ENCODE measurements around the gene TBX4. TPM values are rescaled to one million over a fixed set of nuclear protein-coding genes. Genes with fewer than 3 reads are reported as not detected.
A peak's percentile ranks its signal among the peaks of the same experiment; 100 is the strongest.

TBX4 gene
- total RNA-seq, 1 experiment from 2014 or later = 0.42 TPM

DNA sequence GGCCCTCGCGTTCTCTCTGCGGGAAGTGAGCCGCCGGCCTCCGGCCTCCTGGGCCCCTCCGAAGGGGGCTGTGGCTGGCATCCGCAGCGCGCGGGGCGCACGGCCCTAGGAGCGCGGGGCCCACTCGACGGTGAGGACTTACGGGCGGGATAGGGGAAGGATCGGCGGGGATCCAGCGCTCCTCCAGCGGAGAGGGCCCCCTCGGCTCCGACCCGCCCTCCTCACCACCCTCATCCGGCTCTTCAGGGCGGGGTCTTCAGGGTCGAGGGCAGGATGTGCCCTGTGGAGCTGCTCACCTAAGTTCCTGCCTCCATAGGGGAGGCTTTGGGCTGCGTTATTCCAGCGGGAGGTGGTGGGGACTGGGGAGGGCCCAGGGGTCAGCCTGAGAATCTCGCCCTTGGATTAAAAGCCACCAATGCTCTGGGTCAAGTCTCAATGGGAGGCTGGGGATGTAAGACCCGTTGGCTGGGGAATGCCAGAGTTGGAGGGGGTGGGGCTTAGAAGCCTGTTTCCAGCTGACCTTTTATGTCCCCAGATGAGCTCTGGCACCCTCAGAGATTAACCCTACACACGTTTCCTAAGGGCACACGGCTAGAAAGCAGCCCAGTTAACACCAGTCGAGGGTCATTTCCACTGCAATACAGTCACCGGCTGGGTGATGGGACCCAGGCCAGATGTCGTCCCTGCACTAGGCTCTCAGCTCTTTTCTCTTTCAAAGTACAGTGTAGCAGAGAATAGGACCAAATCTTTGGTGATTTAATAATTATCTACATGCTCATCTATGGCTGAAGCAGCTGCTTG lies 39.2 kb upstream of the TBX4 start:
- no peak for DNase-seq (ENCODE audit: low read depth)

DNA sequence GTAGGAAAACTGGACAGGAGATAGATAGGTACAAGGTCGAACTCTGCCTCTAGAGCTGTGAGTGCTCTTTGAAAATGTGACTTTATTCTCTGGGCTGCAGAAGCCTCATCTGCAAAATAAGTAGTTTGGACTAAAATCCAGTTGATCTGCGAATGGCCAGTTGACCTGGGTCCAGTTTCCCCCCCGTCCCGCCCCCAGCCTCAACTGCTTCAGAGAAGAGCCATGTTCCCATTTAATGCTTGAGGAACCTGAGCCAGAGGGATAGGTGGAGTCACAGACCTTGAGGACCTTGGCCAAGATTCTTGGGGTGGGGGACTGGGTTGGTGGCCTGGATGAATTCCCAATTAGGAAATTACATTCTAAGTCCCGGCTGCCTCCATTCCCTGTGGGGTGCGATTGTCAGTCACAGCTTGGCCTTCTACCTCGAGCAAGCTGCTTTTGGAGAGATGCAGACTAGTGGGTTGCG lies 38.5 kb upstream of the TBX4 start:
- DNase-seq (ENCODE audit: low read depth) = no peak

DNA sequence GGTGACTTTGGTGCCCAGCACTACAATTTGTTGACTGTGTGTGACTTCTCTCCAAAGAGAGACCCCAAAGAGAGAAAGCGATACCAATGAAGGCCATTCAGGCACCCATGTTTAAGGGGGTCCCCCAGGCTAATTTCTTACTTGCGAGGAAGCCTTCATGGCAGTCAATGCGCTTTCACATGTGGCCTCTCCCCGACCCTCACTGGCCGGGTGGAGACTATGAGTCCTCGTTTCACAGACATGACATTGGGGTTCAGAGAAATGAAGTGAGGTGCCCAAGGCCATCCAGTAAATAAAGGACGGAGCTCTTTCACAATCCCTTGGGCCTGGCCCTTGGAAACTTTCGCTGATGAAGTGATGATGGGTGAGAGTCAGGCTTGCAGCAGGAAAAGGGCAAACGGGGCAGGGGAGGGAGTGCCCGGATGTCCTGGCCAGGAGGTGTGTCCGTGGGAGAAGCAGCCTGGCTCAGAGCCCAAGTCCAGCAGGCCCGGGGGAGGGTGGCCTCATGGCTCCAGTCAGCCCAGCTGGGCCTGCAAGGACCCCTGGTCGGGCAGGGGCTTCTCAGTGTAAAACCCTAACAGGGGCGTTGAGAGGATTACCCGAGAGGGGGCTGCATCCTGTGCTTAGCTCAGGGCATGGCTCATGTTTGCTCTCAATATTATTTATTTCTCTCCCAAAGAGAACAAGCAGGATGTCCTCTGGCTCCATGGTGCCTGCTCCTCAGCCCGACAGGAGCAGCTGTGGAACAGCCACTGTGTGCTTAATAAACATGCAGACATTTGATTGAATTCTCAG lies 37.9 kb upstream of the TBX4 start:
- no peak for DNase-seq (ENCODE audit: low read depth)

DNA sequence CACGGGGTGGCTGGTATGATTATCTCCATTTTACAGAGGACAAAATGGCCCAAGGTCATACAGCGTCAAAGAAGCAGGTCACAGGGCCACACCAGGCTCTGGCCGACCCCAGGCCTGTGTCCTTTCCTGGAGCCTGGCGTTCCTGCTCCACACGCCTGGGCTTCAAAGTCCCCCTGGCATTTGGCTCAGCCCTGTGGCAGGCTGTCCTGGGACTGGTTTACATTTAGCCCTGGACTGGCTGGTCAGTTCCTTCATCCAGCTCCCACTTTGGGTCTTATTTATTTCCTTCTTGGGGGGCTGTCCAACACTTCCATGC lies 37.3 kb upstream of the TBX4 start:
- no peak for DNase-seq (ENCODE audit: low read depth)

DNA sequence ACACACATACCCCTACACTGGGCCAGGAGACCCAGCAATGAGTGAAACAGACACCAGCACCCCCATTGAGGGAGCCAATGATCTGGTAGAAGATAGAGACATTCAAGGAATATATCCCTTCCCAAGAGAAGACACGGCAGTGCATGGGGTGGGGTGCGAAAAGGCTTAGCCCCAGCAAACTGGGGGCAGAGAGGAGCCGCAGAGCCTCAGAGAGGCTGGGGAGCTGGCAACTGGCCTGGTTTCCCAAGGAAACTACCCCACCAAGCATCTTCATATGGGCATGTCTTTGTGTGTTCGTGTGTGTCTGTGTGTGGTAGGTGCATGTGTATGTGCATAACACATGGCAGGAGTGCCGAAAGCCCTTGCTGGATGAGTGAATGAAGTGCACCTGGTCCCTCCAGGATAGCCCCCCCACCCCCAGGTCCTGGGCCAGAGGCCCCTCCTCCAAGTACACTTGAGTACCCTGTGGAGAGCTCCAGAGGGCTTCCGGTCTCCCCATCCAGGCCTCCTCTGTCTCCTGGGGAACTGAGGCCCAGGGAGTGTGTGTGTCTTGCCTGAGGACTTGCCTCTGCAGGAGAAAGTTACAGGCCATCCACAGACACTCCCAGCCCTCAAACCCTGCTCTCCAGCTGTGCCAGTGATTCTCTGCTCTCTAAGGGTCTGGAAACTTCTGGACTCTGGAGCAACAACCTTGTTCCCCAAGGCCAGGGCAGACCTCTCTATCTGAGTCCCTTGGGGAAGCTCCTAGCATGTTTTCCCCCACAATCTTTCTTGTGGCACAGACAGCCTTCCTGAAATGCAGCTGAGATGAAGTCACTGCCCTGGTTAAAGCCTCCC lies 36.6 kb upstream of the TBX4 start:
- no peak for DNase-seq (ENCODE audit: low read depth)

DNA sequence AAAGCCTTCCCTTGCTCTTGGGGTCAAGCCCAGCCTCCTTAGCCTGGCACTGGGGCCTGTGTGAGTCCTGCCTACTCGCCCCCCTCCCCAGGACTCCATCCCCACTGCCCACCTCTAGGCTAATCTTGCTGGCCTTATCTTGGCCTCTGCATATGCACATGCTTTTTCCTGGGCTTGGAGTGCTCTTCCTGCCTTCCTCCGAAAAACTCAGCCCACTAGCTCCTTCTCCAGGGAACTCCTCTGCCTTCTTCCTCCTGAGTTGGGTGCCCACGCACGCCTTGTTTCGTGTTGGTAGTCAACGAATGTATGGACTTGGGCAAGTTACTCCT lies 36.0 kb upstream of the TBX4 start:
- no peak for DNase-seq (ENCODE audit: low read depth)

DNA sequence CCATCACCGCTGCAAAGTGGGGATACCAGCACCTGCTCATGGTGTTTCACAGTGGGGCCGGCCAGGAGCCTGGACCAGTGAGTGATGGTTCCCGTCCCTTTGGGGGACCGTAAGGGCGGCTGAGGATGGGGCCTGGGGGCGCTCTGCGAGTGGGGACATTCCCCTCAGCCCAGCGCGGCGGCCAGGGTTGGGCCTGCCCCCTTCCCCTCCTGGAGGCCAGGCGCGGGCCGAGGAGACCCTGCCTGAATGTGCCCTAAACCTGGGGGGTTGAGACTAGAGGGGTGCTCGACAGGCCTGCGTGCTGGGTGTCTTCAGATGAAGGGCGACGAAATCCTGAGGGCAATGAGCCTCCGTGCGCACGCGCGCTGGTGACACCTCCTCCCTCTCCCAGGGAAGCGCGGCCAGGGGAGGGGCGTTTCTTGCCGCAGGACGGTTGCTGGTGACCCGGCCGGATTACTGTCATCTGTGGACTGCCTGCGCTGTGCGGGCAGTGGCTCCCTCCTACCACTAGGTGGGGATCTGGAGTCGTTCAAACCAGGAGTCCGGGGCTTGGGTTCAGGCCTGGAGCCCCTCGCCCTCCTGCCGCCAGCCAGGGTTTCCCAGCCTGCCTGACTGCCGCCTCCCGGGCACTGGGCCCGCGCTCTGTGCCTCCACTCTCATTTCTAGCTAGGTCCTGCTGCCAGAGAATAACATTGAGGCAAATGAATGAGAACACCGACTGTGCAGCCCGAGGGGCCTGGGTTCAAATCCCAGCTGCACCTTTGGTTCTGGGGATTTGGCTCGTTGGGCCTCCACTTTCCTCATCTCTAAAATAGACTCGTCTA lies 35.5 kb upstream of the TBX4 start:
- DNase-seq (ENCODE audit: low read depth) = peak; percentile 85

DNA sequence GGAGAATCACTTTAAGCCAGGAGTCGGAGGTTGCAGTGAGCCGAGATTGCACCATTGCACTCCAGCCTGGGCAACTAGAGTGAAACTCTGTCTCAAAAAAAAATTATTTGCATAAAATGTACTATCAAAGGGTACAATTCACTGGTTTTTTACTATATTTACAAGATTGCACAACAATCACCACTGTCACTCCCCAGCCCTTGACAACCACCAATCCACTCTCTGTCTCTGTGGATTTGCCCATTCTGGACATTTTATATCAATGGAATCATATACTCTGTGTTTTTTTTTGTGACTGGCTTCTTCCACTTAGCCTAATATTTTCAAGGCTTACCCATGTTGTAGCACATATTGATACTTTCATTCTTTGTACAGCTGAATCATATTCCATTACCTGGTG lies 33.8 kb upstream of the TBX4 start:
- no peak for DNase-seq (ENCODE audit: low read depth)

DNA sequence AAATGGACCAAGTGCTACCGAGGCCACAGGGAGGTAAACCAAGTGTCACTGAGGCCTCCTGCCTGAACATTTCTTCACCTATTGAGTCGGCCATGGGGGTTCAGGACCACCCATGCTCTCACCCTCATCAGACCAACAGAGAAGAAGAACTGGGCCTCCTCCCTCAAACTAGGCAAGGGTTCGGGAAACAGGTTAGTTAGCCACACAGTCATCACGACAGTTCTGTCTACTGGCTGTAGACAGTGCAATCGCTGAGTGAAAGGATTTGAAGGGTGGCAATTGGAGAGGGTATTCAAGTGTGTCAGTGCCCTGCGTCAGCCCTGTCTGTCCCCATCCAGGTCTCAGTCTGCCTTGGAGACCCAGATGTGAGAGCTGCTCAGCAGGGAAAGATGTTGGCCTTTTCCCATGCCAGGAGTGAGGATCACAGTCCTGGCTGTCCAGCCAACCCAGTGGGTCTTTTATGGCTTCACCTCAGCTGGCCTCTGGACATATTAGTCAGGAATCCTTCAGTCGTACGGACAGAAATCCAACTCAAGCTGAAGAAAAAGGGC lies 32.7 kb upstream of the TBX4 start:
- no peak for DNase-seq (ENCODE audit: low read depth)

DNA sequence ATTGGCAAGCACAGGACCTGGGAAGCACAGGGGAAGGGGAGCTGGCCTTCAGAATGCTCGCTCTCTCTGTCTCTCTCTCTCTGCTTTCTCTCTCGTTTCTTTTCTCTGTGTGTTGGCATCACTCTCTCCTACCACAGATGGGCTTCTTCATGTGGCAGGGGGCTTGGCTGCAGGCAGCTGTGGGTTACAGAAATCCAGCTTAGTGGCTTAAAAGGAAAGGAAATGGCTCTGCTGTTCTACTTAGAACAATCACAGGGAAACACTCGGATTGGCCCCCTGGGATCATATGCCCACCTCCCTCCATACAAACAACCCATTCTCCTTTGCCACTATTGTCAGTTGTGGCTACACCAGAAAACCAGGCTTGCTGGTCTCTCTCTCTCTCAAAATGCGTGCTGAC lies 32.2 kb upstream of the TBX4 start:
- no peak for DNase-seq (ENCODE audit: low read depth)

DNA sequence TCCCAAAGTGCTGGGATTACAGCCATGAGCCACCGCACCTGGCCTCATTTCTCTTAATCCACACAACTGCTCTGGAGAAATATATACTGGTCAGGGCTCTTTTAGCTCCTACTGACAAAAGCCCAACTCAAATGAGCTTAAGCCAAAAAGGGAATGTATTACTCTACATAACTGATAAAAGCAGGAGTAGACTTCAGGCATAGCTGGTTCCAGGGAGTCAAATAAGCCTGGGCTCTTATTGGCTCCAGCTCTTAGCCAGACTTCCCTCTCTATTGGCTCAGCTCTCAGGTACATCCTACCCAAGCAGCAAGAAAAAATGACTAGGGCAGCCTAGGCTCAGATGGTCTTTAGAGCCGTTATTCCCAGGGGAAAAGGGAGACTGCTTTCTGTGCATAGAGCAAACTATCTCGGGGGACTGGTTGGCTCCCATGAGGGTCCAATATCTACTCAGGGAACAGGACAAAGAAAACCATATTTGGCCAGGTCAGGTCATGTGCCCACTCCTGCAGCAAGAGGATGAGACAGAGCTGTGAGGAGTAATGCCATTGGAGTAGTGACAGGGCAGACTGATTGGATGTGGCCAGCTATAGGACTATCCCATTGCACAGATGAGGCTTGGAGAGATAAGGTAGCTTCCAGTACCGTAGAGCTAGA lies 31.4 kb upstream of the TBX4 start:
- DNase-seq (ENCODE audit: low read depth) = no peak

DNA sequence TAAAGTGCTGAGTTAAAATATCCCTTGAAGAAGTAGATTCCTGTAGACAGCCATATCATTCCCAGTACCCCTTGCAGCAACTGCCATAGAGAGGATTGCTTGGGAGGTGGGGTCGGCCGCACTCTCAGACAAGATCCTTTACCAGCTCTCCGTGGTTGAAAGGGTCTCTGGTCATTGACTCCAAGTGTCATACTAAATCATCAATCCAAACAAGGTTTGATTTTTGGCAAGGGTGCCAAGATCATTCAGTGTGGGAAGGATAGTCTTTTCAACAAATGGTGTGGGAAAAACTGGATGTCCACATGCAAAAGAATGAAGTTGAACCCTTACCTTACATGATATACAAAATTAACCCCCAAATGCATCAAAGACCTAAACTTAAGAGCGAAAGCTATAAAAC lies 30.8 kb upstream of the TBX4 start:
- no peak for DNase-seq (ENCODE audit: low read depth)

DNA sequence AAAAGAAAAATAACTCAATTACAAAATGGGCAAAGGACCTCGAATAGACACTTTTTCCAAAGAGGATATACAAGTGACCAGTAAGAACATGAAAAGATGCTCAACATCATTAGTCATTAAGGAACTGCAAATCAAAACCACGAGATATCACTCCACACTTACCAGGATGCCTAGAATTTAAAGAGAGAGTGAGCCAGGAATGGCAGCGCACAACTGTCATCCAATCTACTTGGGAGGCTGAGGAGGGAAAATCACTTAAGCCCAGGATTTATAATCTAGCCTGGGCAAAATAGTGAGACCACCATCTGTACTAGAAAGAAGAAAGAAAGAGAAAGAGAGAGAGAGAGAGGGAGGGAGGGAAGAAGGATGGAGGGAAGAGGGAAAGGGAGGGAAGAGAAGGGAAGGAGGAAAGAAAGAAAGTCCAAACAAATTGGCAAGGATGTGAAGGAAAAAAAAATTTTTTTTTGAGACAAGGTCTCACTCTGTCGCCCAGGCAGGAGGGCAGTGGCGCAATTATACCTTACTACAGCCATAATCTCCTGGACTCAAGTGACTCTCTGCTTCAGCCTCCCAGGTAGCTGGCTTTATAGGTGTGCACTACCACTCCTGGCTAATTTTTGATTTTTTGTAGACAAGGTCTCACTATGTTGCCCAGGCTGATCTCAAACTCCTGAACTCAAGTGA lies 30.0 kb upstream of the TBX4 start:
- DNase-seq (ENCODE audit: low read depth) = no peak

DNA sequence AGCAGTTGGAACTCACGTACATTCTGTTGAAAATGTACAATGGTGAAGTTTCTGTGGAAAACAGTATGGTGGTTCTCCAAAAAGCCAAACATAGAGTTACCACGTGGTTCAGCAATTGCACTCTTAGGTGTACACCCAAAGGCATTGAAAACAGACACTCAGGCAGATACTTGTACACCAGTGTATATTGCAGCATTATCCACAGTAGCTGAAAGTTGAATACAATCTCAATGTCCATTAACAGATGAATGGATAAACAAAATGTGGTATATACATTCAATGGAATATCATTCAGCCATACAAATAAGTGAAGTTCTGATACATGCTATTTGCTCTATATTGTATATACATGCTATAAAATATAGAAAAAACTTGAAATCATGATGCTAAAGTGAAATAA lies 29.4 kb upstream of the TBX4 start:
- DNase-seq (ENCODE audit: low read depth) = no peak

DNA sequence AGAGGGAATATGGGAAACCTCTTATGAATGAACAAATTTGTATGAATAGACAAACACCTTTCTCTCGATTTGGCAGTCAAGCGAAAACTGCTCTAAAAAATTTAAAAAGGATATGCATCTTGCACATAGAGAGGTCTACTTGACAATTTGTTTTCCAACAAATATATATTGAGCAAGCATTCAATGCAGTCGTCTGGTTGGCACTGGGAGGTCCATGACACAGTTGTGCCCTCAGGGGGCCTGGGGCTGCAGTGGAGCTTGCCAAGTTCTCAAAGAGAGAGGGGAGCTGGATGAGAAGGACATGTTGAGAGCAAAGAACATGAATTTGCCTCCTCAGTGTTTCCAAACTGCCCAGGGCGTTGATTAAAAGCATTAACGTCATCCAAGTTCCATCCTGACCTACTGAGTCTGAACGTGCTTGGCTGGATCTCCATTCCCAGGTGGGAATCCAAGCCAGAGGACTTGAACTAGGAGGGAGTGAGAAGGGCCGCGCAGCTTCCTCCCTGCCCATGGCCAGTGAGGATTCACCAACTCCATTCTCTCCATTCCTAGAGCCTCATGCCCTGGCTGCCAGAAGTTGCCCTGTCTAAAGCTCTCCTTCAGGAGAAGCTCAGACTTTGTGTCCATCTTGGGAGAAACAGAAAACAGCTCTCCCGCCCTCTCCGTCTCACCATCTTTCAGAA lies 28.1 kb upstream of the TBX4 start:
- DNase-seq (ENCODE audit: low read depth) = no peak

DNA sequence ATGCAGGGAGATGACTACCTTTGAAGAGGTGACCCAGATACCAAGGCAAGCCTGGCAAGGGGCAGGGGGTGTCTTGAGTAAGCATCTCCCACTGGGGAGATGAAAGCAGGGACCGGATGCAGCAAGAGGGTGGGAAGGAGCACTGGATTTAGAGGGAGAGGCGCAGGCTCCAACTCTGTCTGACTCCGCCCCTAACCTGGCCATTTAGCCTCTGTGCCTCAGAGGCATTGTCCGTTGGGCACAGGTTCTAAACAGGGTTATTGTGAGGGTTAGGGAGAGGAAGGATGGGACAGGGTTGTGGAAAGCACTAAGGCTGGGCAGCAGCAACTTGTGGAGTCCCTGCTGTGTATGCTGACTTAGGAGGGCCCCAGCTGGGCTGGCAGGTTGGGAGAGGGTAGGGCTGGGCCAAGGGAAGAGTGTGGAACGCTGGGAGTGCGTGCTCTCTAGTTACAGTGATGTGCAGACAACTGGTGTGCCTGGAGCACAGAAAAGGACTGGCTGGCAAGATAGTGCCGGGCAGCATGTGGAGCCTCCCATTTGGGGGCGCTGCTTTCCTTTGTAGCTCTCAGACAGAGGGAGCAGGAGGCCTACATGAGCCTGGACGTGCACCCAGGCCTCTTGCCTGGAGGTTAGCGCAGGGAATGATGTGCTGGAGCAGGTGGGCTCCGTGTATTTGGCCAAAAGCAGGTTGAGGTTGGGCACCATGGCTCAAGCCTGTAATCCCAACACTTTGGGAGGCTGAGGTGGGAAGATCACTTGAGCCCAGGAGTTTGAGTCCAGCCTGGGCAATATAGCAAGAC lies 26.3 kb upstream of the TBX4 start:
- peak; percentile 48 for DNase-seq (ENCODE audit: low read depth)

DNA sequence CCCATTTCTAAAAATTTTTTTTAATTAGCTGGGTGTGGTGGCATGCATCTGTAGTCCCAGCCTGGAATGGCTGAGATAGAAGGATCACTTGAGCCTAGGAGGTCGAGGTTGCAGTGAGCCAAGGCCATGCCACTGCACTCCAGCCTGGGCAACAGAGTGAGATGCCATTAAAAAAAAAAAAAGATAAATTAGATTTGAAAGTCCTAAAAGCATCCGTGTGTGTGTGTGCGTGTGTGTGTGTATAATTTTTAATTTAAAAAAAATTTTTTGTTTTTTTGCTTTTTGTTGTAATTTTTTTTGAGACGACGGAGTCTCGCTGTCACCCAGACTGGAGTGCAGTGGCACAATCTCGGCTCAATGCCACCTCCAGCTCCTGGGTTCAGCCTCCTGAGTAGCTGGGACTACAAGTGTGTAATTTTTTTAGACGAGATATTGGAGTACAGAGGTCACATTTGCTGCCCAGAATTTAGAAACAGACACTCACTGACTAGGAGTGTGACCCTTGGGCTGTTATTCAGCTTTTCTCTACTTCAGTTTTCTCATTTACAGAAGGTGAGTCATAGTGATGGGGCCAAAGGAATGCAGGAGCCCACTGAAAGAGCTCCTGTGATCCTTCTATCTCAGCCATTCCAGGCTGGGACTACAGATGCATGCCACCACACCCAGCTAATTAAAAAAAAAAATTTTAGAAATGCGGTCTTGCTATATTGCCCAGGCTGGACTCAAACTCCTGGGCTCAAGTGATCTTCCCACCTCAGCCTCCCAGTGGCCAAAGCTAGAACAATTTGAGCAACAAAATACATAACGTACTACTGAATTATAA lies 25.5 kb upstream of the TBX4 start:
- peak; percentile 87 for DNase-seq (ENCODE audit: low read depth)

DNA sequence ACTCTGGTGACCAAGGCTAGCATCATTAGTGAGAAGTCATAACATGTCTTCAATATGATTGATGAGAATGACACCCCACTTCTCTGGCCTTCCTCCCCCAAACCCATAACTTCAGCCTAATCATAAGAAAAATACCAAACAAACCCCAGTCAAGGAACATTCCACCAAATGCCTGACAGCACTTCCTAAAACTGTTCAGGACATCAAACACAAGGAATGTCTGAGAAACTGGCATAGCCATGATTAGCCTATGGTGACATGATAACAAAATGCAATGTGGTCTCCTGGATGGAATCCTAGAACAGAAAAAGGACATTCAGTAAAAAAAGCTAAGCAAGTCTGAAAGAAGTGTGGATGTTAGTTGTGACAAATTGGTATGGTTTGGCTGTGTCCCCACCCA lies 24.7 kb upstream of the TBX4 start:
- DNase-seq (ENCODE audit: low read depth) = peak; percentile 24

All from M059J (cell line).